ENCODE results near the gene ZNF407. TPM values are rescaled to one million over a fixed set of nuclear protein-coding genes. Genes with fewer than 3 reads are reported as not detected.

The ZNF407 gene
- total RNA-seq, 1 donor from 2014 or later, result 18.3 TPM

GRCh38 chr18:74623047-74623816 is 25.6 kb downstream of the ZNF407 start:
- Mint-ChIP-seq H3K4me3 (ENCODE audit: low read depth) (no peak overlapping the region), H3K9me3 (no peaks in the 10 kb centered on the region), H3K27me3 (ENCODE audit: low read depth) (no peaks in the 10 kb centered on the region), H3K4me1 (ENCODE audit: low read depth) (peaks cover 4% of the 10 kb centered on the region), H3K27ac (no peak overlapping the region), H3K36me3 (ENCODE audit: low read depth) (no peaks in the 10 kb centered on the region)
- intact Hi-C loops (cut with micrococcal nuclease), result no loop called here
- no peak for DNase-seq (ENCODE audit: low spot score)

DNA sequence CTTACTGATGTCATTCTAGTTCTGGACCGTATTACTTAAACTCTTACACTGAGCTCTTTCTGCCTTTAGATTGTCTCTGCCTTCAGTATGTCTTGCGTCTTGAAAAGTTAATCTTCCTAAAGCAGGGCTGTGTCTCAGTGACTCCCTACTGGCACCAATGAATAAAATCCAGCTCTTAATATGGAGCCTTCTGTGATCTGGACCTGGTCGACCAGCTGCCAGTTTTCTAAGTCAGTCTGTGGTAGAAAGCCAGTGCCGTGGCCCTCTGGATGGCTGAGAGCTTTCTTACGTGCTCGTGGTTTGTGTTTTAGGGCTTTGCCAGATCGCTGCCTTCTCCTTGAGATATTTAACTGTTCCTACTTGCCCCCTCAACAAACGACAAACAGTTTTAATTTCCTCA is 26.8 kb downstream of the ZNF407 start:
- no peaks in the 10 kb centered on the region for H3K9me3 Mint-ChIP-seq
- no peaks in the 10 kb centered on the region for H3K36me3 Mint-ChIP-seq (ENCODE audit: low read depth)

DNA sequence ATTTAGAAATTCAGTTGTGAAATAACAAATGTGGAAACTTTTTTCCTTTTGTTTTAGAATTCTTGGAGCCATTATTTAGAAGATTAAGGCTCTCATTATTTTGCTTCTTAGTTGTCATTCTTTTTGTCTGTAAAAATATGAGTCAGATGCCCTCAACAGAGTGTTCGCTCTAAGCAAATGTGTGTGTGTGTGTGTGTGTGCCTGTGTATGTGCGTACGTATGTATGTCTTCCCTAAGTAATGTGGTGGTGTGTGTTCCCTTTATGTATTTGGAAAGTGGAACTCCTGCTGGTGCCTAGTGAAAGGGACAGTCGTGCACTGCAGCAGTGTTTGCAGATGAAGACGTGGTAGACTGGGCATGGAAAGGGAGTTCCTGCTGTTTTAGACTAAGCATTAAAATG is 27.5 kb downstream of the ZNF407 start:
- intact Hi-C loops (cut with micrococcal nuclease), result no loop called here
- H3K9me3 Mint-ChIP-seq, result no peaks in the 10 kb centered on the region
- H3K4me1 Mint-ChIP-seq (ENCODE audit: low read depth), result peaks cover 6% of the 10 kb centered on the region
- no peak overlapping the region for H3K27ac Mint-ChIP-seq
- no peaks in the 10 kb centered on the region for H3K27me3 Mint-ChIP-seq (ENCODE audit: low read depth)
- H3K4me3 Mint-ChIP-seq (ENCODE audit: low read depth), result no peak overlapping the region
- no peaks in the 10 kb centered on the region for H3K36me3 Mint-ChIP-seq (ENCODE audit: low read depth)
- no peak for DNase-seq (ENCODE audit: low spot score)

More for the DNA sequence above, 26.8 kb downstream of the ZNF407 start:
- no peak overlapping the region for H3K4me3 Mint-ChIP-seq (ENCODE audit: low read depth)
- intact Hi-C loops (cut with micrococcal nuclease), result no loop called here
- DNase-seq (ENCODE audit: low spot score), result no peak
- H3K27ac Mint-ChIP-seq, result no peak overlapping the region
- H3K4me1 Mint-ChIP-seq (ENCODE audit: low read depth), result peaks cover 6% of the 10 kb centered on the region
- H3K27me3 Mint-ChIP-seq (ENCODE audit: low read depth), result no peaks in the 10 kb centered on the region

DNA sequence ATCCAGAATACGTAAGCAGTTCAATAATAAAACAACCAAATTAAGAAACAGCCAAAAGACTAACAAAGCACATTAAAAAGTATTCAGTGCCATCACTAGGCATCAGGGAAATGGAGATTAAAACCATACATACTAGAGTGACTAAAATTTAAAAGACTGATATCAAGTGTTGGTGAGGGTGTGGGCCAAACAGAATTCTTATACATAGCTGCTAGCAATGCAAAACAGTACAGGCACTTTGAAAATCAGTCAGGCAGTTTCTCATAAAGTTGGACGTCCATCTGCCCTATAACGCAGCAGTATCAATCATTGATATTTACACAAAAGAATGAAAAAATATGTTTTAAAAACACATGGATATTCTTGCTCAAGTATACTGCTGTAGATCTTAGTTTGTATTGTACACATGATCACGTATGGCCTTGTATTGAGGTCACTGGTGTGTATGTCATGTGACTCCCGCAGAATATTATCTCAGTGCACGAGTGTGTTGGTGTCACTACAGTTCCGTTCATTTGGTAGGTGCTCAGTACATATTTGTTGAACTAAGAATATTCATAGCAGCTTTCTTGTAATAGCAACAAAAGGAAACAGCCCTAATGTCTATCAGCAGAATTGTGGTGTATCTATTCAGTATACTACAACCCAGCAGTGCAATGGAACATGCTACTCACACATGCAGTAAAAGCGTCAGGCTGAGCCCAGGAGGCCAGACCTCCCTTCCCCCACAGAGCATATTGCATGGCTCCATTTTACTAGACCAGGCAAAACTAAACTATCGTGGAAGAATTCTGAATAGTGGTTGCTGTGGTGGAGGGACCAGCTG is 28.6 kb downstream of the ZNF407 start:
- no peak for DNase-seq (ENCODE audit: low spot score)
- intact Hi-C loops (cut with micrococcal nuclease), result no loop called here
- no peak overlapping the region for H3K27ac Mint-ChIP-seq
- peaks cover 11% of the 10 kb centered on the region for H3K4me1 Mint-ChIP-seq (ENCODE audit: low read depth)
- no peak overlapping the region for H3K4me3 Mint-ChIP-seq (ENCODE audit: low read depth)
- no peaks in the 10 kb centered on the region for H3K9me3 Mint-ChIP-seq
- no peaks in the 10 kb centered on the region for H3K27me3 Mint-ChIP-seq (ENCODE audit: low read depth)
- no peaks in the 10 kb centered on the region for H3K36me3 Mint-ChIP-seq (ENCODE audit: low read depth)

DNA sequence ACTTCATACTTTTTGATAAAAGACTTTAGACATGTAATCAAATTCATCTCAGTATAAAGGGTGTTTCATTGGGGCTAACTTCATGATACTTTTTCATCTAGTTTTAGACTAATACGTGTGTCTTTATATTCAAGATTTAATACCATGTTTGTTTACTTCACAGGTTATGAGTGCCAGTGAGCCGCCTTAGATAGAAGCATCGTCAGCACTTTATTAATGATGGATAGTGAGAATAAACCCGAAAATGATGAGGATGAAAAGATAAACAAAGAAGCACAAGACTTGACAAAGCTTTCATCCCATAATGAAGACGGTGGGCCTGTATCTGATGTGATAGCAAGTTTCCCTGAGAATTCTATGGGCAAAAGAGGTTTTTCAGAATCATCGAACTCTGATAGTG is 33.1 kb downstream of the ZNF407 start:
- Mint-ChIP-seq H3K27ac (peak overlapping the region; percentile 20), H3K9me3 (no peaks in the 10 kb centered on the region), H3K27me3 (ENCODE audit: low read depth) (no peaks in the 10 kb centered on the region), H3K4me1 (ENCODE audit: low read depth) (peaks cover 39% of the 10 kb centered on the region), H3K36me3 (ENCODE audit: low read depth) (peaks cover 39% of the 10 kb centered on the region), H3K4me3 (ENCODE audit: low read depth) (no peak overlapping the region)
- intact Hi-C loops (cut with micrococcal nuclease), result no loop called here
- no peak for DNase-seq (ENCODE audit: low spot score)

GRCh38 chr18:74631212-74631611 is 33.5 kb downstream of the ZNF407 start:
- Mint-ChIP-seq H3K9me3 (no peaks in the 10 kb centered on the region), H3K4me1 (ENCODE audit: low read depth) (peaks cover 39% of the 10 kb centered on the region), H3K36me3 (ENCODE audit: low read depth) (peaks cover 39% of the 10 kb centered on the region), H3K4me3 (ENCODE audit: low read depth) (peak overlapping the region; percentile 66), H3K27me3 (ENCODE audit: low read depth) (no peaks in the 10 kb centered on the region), H3K27ac (peak overlapping the region; percentile 87)
- DNase-seq (ENCODE audit: low spot score), result no peak
- intact Hi-C loops (cut with micrococcal nuclease), result no loop called here

DNA sequence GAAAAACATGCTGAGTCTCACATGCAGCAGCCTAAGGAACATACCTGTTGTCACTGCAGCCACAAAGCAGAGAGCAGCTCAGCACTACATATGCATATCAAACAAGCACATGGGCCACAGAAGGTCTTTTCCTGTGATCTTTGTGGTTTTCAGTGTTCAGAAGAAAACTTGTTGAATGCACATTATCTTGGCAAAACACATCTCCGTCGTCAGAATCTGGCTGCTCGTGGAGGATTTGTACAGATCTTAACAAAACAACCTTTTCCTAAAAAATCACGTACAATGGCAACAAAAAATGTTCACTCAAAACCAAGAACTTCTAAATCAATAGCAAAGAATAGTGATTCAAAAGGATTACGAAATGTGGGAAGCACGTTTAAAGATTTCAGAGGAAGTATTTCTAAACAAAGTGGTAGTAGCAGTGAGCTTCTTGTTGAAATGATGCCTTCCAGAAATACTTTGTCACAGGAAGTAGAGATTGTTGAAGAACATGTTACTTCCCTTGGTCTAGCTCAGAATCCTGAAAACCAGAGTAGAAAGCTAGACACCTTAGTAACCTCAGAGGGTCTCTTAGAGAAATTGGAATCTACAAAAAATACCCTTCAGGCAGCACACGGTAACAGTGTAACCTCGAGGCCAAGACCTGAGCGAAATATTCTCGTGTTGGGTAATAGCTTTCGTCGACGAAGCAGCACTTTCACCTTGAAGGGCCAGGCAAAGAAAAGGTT is 34.1 kb downstream of the ZNF407 start:
- peaks cover 39% of the 10 kb centered on the region for H3K4me1 Mint-ChIP-seq (ENCODE audit: low read depth)
- no peak for DNase-seq (ENCODE audit: low spot score)
- H3K36me3 Mint-ChIP-seq (ENCODE audit: low read depth), result peaks cover 39% of the 10 kb centered on the region
- H3K27me3 Mint-ChIP-seq (ENCODE audit: low read depth), result no peaks in the 10 kb centered on the region
- peak overlapping the region; percentile 87 for H3K27ac Mint-ChIP-seq
- H3K9me3 Mint-ChIP-seq, result no peaks in the 10 kb centered on the region
- intact Hi-C loops (cut with micrococcal nuclease), result no loop called here
- H3K4me3 Mint-ChIP-seq (ENCODE audit: low read depth), result peak overlapping the region; percentile 66

GRCh38 chr18:74632351-74632679 is 34.6 kb downstream of the ZNF407 start:
- H3K4me1 Mint-ChIP-seq (ENCODE audit: low read depth), result peaks cover 39% of the 10 kb centered on the region
- no peaks in the 10 kb centered on the region for H3K27me3 Mint-ChIP-seq (ENCODE audit: low read depth)
- H3K9me3 Mint-ChIP-seq, result no peaks in the 10 kb centered on the region
- no peak for DNase-seq (ENCODE audit: low spot score)
- H3K27ac Mint-ChIP-seq, result peak overlapping the region; percentile 87
- peak overlapping the region; percentile 66 for H3K4me3 Mint-ChIP-seq (ENCODE audit: low read depth)
- intact Hi-C loops (cut with micrococcal nuclease), result no loop called here
- peaks cover 39% of the 10 kb centered on the region for H3K36me3 Mint-ChIP-seq (ENCODE audit: low read depth)

GRCh38 chr18:74632856-74633255 is 35.2 kb downstream of the ZNF407 start:
- no peak overlapping the region for H3K27ac Mint-ChIP-seq
- no peak for DNase-seq (ENCODE audit: low spot score)
- peaks cover 39% of the 10 kb centered on the region for H3K36me3 Mint-ChIP-seq (ENCODE audit: low read depth)
- intact Hi-C loops (cut with micrococcal nuclease), result no loop called here
- peaks cover 35% of the 10 kb centered on the region for H3K4me1 Mint-ChIP-seq (ENCODE audit: low read depth)
- no peaks in the 10 kb centered on the region for H3K27me3 Mint-ChIP-seq (ENCODE audit: low read depth)
- no peaks in the 10 kb centered on the region for H3K9me3 Mint-ChIP-seq
- no peak overlapping the region for H3K4me3 Mint-ChIP-seq (ENCODE audit: low read depth)

DNA sequence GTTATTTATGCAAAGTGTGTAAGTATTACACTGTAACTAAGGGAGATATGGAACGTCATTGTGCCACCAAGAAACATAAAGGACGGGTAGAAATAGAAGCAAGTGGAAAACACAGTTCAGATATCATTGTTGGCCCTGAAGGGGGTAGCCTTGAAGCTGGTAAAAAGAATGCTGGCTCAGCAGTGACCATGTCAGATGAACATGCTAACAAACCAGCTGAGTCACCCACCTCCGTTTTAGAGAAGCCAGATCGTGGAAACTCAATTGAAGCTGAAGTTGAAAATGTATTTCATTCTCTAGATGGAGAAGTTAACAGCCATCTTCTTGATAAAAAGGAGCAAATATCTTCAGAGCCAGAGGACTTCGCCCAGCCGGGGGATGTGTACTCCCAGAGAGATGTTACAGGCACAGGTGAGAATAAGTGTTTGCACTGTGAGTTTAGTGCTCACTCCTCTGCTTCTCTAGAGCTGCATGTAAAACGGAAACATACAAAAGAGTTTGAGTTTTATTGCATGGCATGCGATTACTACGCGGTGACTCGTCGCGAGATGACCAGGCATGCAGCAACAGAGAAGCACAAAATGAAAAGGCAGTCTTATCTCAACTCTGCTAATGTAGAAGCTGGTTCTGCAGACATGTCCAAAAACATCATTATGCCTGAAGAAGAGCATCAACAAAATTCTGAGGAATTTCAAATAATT is 36.1 kb downstream of the ZNF407 start:
- H3K36me3 Mint-ChIP-seq (ENCODE audit: low read depth), result peaks cover 39% of the 10 kb centered on the region

GRCh38 chr18:74635224-74635975 is 37.7 kb downstream of the ZNF407 start:
- no peaks in the 10 kb centered on the region for H3K9me3 Mint-ChIP-seq
- intact Hi-C loops (cut with micrococcal nuclease), result no loop called here
- no peak overlapping the region for H3K4me3 Mint-ChIP-seq (ENCODE audit: low read depth)
- no peaks in the 10 kb centered on the region for H3K27me3 Mint-ChIP-seq (ENCODE audit: low read depth)
- no peak overlapping the region for H3K27ac Mint-ChIP-seq
- H3K36me3 Mint-ChIP-seq (ENCODE audit: low read depth), result peaks cover 39% of the 10 kb centered on the region
- DNase-seq (ENCODE audit: low spot score), result no peak
- peaks cover 33% of the 10 kb centered on the region for H3K4me1 Mint-ChIP-seq (ENCODE audit: low read depth)

More for the DNA sequence above, 36.1 kb downstream of the ZNF407 start:
- Mint-ChIP-seq H3K4me3 (ENCODE audit: low read depth) (no peak overlapping the region), H3K9me3 (no peaks in the 10 kb centered on the region), H3K27me3 (ENCODE audit: low read depth) (no peaks in the 10 kb centered on the region), H3K4me1 (ENCODE audit: low read depth) (peaks cover 35% of the 10 kb centered on the region), H3K27ac (no peak overlapping the region)
- DNase-seq (ENCODE audit: low spot score), result no peak
- intact Hi-C loops (cut with micrococcal nuclease), result no loop called here

- Mint-ChIP-seq H3K4me3 (ENCODE audit: low read depth) (no peak overlapping the region), H3K4me1 (ENCODE audit: low read depth) (peaks cover 21% of the 10 kb centered on the region), H3K27ac (no peak overlapping the region), H3K9me3 (no peaks in the 10 kb centered on the region), H3K36me3 (ENCODE audit: low read depth) (peaks cover 34% of the 10 kb centered on the region), H3K27me3 (ENCODE audit: low read depth) (no peaks in the 10 kb centered on the region)
- intact Hi-C loops (cut with micrococcal nuclease), result no loop called here
- no peak for DNase-seq (ENCODE audit: low spot score)
Observed at GRCh38 chr18:74637070-74637469, 39.4 kb downstream of the ZNF407 start.

All from activated T-helper 2 cell treated with anti-CD3 and anti-CD28 coated beads, Interferon-gamma antibody, Interleukin-2, Interleukin-4, amounts not matched to agents 10 μg/mL and 5 μg/mL and 100 μg/mL, durations not matched to agents 14 hours and 24 hours and 36 hours (primary cell).